GM19193 (cell line): ENCODE results near the gene SLC30A3.

Experiments
- POLR2A ChIP-seq: IDR thresholded peaks from 4 replicates; pipeline ENCODE4 v1.6.1; 2011; ENCODE audit not compliant: insufficient read depth, insufficient read length; ENCODE audit errors: extremely low read depth

The SLC30A3 gene

GRCh38 chr2:27294928-27295327 is 32.1 kb upstream of the SLC30A3 start:
- no peak for TF ChIP-seq POLR2A

- no peak for TF ChIP-seq POLR2A
These were observed 29.0 kb upstream of the SLC30A3 start for GRCh38 chr2:27291865-27292264.

GRCh38 chr2:27290549-27290948 is 27.7 kb upstream of the SLC30A3 start:
- TF ChIP-seq POLR2A: no peak

- TF ChIP-seq POLR2A: no peak
These were observed 25.8 kb upstream of the SLC30A3 start for GRCh38 chr2:27288610-27289009.

- no peak for TF ChIP-seq POLR2A
These were observed 22.6 kb upstream of the SLC30A3 start for GRCh38 chr2:27285481-27285880.

- TF ChIP-seq POLR2A: no peak
These were observed 22.1 kb upstream of the SLC30A3 start for GRCh38 chr2:27284996-27285395.

- TF ChIP-seq POLR2A: no peak
These were observed 20.0 kb upstream of the SLC30A3 start for GRCh38 chr2:27282892-27283291.

GRCh38 chr2:27281855-27282559 is 19.2 kb upstream of the SLC30A3 start, which contains the start of gene TRIM54:
Gene TRIM54, plus strand, starts transcription at chr2:27282429. Its CDS starts 303 bp downstream, at chr2:27282732.
- TF ChIP-seq POLR2A: no peak

- TF ChIP-seq POLR2A: no peak
These were observed 18.6 kb upstream of the SLC30A3 start for GRCh38 chr2:27281442-27281841.

- no peak for TF ChIP-seq POLR2A
These were observed 18.0 kb upstream of the SLC30A3 start for GRCh38 chr2:27280826-27281225.

- TF ChIP-seq POLR2A: no peak
These were observed 15.2 kb upstream of the SLC30A3 start for GRCh38 chr2:27278010-27278409.

- no peak for TF ChIP-seq POLR2A
These were observed 12.6 kb upstream of the SLC30A3 start, which contains the start of gene DNAJC5G for GRCh38 chr2:27275211-27276150. Gene DNAJC5G, plus strand, starts transcription at chr2:27275433. Its CDS starts 1,296 bp downstream, at chr2:27276729.

- no peak for TF ChIP-seq POLR2A
These were observed 8.9 kb upstream of the SLC30A3 start for GRCh38 chr2:27271631-27272340.

- TF ChIP-seq POLR2A: no peak
These were observed 7.8 kb upstream of the SLC30A3 start for GRCh38 chr2:27270670-27271069.

GRCh38 chr2:27270131-27270530 is 7.3 kb upstream of the SLC30A3 start:
- TF ChIP-seq POLR2A: no peak
